Measurements from ENCODE around the gene PCBP3. TPM values are rescaled to one million over a fixed set of nuclear protein-coding genes. Genes with fewer than 3 reads are reported as not detected.

Gene PCBP3
- polyA plus RNA-seq, 1 donor (not counting 4 experiments of a cell fraction or from before 2014, with no cell fraction given) = 0.25 TPM

GRCh38 chr21:45761704-45762103 is 118.2 kb downstream of the PCBP3 start:
- Histone ChIP-seq H3K4me2 (ENCODE audit: control insufficient read depth, extremely low read depth, insufficient read depth, low read depth, low read length) (no peak overlapping the region), H3K79me2 (ENCODE audit: control insufficient read depth, insufficient read depth, low read length) (no peaks in the 10 kb centered on the region), H4K20me1 (ENCODE audit: control insufficient read depth, extremely low read depth, insufficient read depth, low read length) (no peaks in the 10 kb centered on the region), H3K4me1 (ENCODE audit: control insufficient read depth, extremely low read depth, insufficient read depth, low read length) (no peaks in the 10 kb centered on the region), H3K36me3 (ENCODE audit: control insufficient read depth in 2 of 2, extremely low read depth in 1 of 2, insufficient read depth in 2 of 2, low read length in 2 of 2) (no peaks in the 10 kb centered on the region), H3K27ac (ENCODE audit: control insufficient read depth, insufficient read depth, low read length) (no peak overlapping the region), H3K9me3 (ENCODE audit: control insufficient read depth, low read depth, low read length) (no peaks in the 10 kb centered on the region), H3K27me3 (ENCODE audit: control insufficient read depth, extremely low read depth, insufficient read depth, low read length) (no peaks in the 10 kb centered on the region), H3K9ac (ENCODE audit: control insufficient read depth, extremely low read depth, insufficient read depth, low read length) (no peak overlapping the region), H2AFZ (ENCODE audit: control insufficient read depth, low read length) (no peak overlapping the region), H3K9me1 (ENCODE audit: control insufficient read depth, extremely low read depth, insufficient read depth, low read length) (no peaks in the 10 kb centered on the region), H3K4me3 (ENCODE audit: control insufficient read depth in 2 of 3, extremely low read depth in 1 of 3, insufficient read depth in 2 of 3, low read depth in 1 of 3, low read length in 3 of 3) (no peak overlapping the region)
- TF ChIP-seq CTCF (optimal IDR thresholded peaks at IDR 0.05 in 1 of 3, IDR thresholded peaks at IDR 0.05 in 1 of 3, conservative IDR thresholded peaks at IDR 0.05 in 1 of 3; ENCODE audit: extremely low read depth in 1 of 3, insufficient read depth in 2 of 3, low read length in 3 of 3) = no peak
- TF ChIP-seq EZH2 (IDR thresholded peaks at IDR 0.05; ENCODE audit: low read length) = no peak
- dilution Hi-C loops (cut with MboI; ENCODE audit: extremely low pct_ligation_motif_present, low sequenced_read_pairs) = no loop called here
- no peak for DNase-seq (ENCODE audit: low read depth, low spot score)
- FAIRE-seq = no peak

GRCh38 chr21:45763074-45763473 is 119.5 kb downstream of the PCBP3 start:
- Histone ChIP-seq H3K9me1 (ENCODE audit: control insufficient read depth, extremely low read depth, insufficient read depth, low read length) (no peaks in the 10 kb centered on the region), H3K4me1 (ENCODE audit: control insufficient read depth, extremely low read depth, insufficient read depth, low read length) (no peaks in the 10 kb centered on the region), H3K27me3 (ENCODE audit: control insufficient read depth, extremely low read depth, insufficient read depth, low read length) (no peaks in the 10 kb centered on the region), H3K9me3 (ENCODE audit: control insufficient read depth, low read depth, low read length) (no peaks in the 10 kb centered on the region), H4K20me1 (ENCODE audit: control insufficient read depth, extremely low read depth, insufficient read depth, low read length) (no peaks in the 10 kb centered on the region), H3K9ac (ENCODE audit: control insufficient read depth, extremely low read depth, insufficient read depth, low read length) (no peak overlapping the region), H3K36me3 (ENCODE audit: control insufficient read depth in 2 of 2, extremely low read depth in 1 of 2, insufficient read depth in 2 of 2, low read length in 2 of 2) (no peaks in the 10 kb centered on the region), H3K4me3 (ENCODE audit: control insufficient read depth in 2 of 3, extremely low read depth in 1 of 3, insufficient read depth in 2 of 3, low read depth in 1 of 3, low read length in 3 of 3) (no peak overlapping the region), H2AFZ (ENCODE audit: control insufficient read depth, low read length) (no peak overlapping the region), H3K4me2 (ENCODE audit: control insufficient read depth, extremely low read depth, insufficient read depth, low read depth, low read length) (no peak overlapping the region), H3K27ac (ENCODE audit: control insufficient read depth, insufficient read depth, low read length) (no peak overlapping the region), H3K79me2 (ENCODE audit: control insufficient read depth, insufficient read depth, low read length) (no peaks in the 10 kb centered on the region)
- FAIRE-seq (no peak), DNase-seq (ENCODE audit: low read depth, low spot score) (no peak)
- no peak for TF ChIP-seq CTCF (optimal IDR thresholded peaks at IDR 0.05 in 1 of 3, IDR thresholded peaks at IDR 0.05 in 1 of 3, conservative IDR thresholded peaks at IDR 0.05 in 1 of 3; ENCODE audit: extremely low read depth in 1 of 3, insufficient read depth in 2 of 3, low read length in 3 of 3)
- dilution Hi-C loops (cut with MboI; ENCODE audit: extremely low pct_ligation_motif_present, low sequenced_read_pairs) = no loop called here
